Coronary artery (tissue), 2 donors: ENCODE results near the gene TLK1.
"Not testable (repeated sequence)": the region's sequence is repeated elsewhere in the genome, so short reads cannot be mapped to it uniquely, and the experiment has no call there.

ENCODE experiments used
- DNase-seq: peaks from one replicate; pipeline ENCODE4 v3.0.0-alpha.2; 2017; ENCODE audit warnings: low spot score
- H3K27ac ChIP-seq, 2 donors: fragments of 200-600 bp; sonication (generic); one replicate each; pipeline ENCODE4 v1.5.1; 2016 to 2019
- H3K4me3 ChIP-seq: fragments of 200-600 bp; sonication (generic); 2 replicates; pipeline ENCODE4 v1.5.1; 2016; ENCODE audit warnings: mild to moderate bottlenecking, moderate library complexity
- CTCF ChIP-seq: fragments of 200-600 bp; sonication (generic); IDR thresholded peaks from one replicate; pipeline ENCODE4 v1.5.1; 2019; ENCODE audit warnings: antibody characterized with exemption

Gene TLK1

GRCh38 chr2:171100370-171100769, 60.3 kb downstream of the TLK1 start:
- no peak overlapping the region for H3K4me3 ChIP-seq
- DNase-seq, result no peak
- TF ChIP-seq CTCF, result no peak
- no peak overlapping the region for H3K27ac ChIP-seq

- Histone ChIP-seq H3K4me3 (no peak overlapping the region), H3K27ac (no peak overlapping the region)
- no peak for DNase-seq
- TF ChIP-seq CTCF, result no peak
Measured at GRCh38 chr2:171098607-171099006, 62.1 kb downstream of the TLK1 start.

GRCh38 chr2:171095014-171095582, 65.6 kb downstream of the TLK1 start:
- Histone ChIP-seq H3K4me3 (no peak overlapping the region), H3K27ac (no peak overlapping the region)
- TF ChIP-seq CTCF, result no peak
- no peak for DNase-seq

- H3K27ac ChIP-seq, DNase-seq, H3K4me3 ChIP-seq: not testable (repeated sequence)
Measured at GRCh38 chr2:171091517-171091916, 69.2 kb downstream of the TLK1 start.

GRCh38 chr2:171089489-171089888, 71.2 kb downstream of the TLK1 start:
- no peak overlapping the region for H3K27ac ChIP-seq
- no peak for DNase-seq
- H3K4me3 ChIP-seq, result no peak overlapping the region
- no peak for TF ChIP-seq CTCF

GRCh38 chr2:171088057-171088834, 72.4 kb downstream of the TLK1 start:
- no peak for DNase-seq
- TF ChIP-seq CTCF, result no peak
- no peak overlapping the region for H3K4me3 ChIP-seq
- no peak overlapping the region for H3K27ac ChIP-seq

- no peak for DNase-seq
- no peak overlapping the region for H3K27ac ChIP-seq
Measured at GRCh38 chr2:171087547-171087946, 73.1 kb downstream of the TLK1 start.

More at GRCh38 chr2:171087547-171087946, 73.1 kb downstream of the TLK1 start:
- no peak overlapping the region for H3K4me3 ChIP-seq
- no peak for TF ChIP-seq CTCF
